ENCODE measurements around the gene OR52I2. TPM values are rescaled to one million over a fixed set of nuclear protein-coding genes. Genes with fewer than 3 reads are reported as not detected.

Gene OR52I2
- total RNA-seq (2021; ENCODE audit: unreplicated experiment) (not detected), Bru-seq, nascent RNA (not detected), BruChase-seq, experiment 1, labeled RNA remaining after a 2-hour chase (not detected), BruChase-seq, experiment 2, labeled RNA remaining after a 6-hour chase (not detected)
- not detected for polyA plus RNA-seq (2012; ENCODE audit: insufficient read length)
- long read RNA-seq, result 0 reads

DNA sequence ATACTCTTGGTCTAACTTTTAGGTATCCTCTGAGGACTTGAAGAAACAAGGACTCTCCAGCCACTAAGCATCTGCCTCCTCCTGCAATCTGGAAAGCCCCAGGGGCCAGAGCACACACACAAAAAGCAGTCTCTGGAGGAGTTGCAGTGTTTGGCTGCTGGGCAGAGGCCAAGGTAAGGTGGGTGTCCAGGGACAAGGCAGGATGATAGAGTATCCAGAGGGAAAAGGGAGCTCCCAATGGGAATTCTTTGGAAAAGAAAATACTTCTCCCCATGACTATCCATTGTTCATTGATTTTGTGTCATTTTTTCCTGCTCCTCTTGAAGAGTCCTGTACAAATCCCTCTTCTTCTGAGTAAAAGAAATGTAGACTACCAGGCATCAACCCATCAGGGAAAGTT is at the start of gene OR52I2:
Gene OR52I2 (plus strand): TSS at position 301 of the 400 bp plus-strand sequence.
- intact Hi-C loops (cut with micrococcal nuclease; ENCODE audit: unreplicated experiment) (no loop called here), in situ Hi-C loops (cut with HindIII; ENCODE audit: low pct_unique_long_range_greater_than_20kb, low sequenced_read_pairs) (no loop called here)
- H3K36me3 ChIP-seq (ENCODE audit: control insufficient read depth, insufficient read depth, low read length), result no peaks in the 10 kb centered on the region
- ChIA-PET POLR2A (no interaction called here), CTCF (no interaction called here)
- no peaks in the 10 kb centered on the region for H3K9me3 ChIP-seq (ENCODE audit: control insufficient read depth, insufficient read depth, low read depth, low read length)
- peaks cover 37% of the 10 kb centered on the region for H3K27me3 ChIP-seq (ENCODE audit: control insufficient read depth, insufficient read depth, low read length)
- no peak within 1 kb of the TSS for H3K4me3 ChIP-seq (ENCODE audit: low read depth in 2 of 2, low read length in 2 of 2)
- TF ChIP-seq SIN3A (IDR thresholded peaks at IDR 0.05; ENCODE audit: borderline replicate concordance, insufficient read depth, low read depth, low read length), result no peak
- TF ChIP-seq, protein P1, sequence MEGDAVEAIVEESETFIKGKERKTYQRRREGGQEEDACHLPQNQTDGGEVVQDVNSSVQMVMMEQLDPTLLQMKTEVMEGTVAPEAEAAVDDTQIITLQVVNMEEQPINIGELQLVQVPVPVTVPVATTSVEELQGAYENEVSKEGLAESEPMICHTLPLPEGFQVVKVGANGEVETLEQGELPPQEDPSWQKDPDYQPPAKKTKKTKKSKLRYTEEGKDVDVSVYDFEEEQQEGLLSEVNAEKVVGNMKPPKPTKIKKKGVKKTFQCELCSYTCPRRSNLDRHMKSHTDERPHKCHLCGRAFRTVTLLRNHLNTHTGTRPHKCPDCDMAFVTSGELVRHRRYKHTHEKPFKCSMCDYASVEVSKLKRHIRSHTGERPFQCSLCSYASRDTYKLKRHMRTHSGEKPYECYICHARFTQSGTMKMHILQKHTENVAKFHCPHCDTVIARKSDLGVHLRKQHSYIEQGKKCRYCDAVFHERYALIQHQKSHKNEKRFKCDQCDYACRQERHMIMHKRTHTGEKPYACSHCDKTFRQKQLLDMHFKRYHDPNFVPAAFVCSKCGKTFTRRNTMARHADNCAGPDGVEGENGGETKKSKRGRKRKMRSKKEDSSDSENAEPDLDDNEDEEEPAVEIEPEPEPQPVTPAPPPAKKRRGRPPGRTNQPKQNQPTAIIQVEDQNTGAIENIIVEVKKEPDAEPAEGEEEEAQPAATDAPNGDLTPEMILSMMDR (IDR thresholded peaks at IDR 0.05), result no peak
- DNase-seq (ENCODE audit: low read depth, low spot score) (no peak), ATAC-seq (no peak)
- H3K4me1 ChIP-seq (ENCODE audit: control insufficient read depth, insufficient read depth, low read length), result no peaks in the 10 kb centered on the region
- BruUV-seq (replicated peaks), result no TSS peak
- H3K27ac ChIP-seq (ENCODE audit: low read length), result no peak within 1 kb of the TSS

DNA sequence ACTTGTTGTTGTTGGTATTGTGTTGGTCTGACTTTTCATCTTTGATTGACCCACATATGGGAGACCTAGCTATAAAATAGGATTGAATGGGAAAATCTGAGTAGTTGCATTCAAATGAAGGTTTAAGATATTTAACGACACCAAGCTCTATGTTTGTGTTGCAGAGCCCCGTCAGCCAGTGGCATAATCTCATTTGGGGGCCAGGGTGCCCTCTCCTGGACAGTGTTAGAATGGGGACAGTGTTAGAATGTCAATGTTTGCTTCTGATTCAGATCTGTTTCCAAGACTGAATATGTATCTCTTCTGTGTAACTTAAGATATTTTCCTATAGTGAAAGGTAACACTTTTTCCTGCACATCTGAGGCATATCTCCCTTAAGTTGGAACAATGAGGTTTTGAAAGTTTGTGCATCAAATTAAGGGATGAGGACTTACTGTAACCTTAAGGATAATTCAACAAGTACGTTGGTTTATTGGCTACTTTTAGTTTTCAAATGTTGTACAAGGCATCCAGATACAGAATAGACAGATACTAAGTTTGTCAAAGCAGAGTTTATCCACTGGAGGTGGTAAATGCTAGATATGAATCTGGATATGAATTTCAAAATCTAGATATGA is 41.8 kb upstream of the OR52I2 start:
- CTCF ChIA-PET, result interaction anchor here (0.8 to 2.1 kb wide), 2 partner anchors 353 to 356 kb away, joined by 6 to 25 read pairs; no protein-coding TSS in a partner anchor
- Histone ChIP-seq H3K9me3 (ENCODE audit: control insufficient read depth, insufficient read depth, low read depth, low read length) (no peaks in the 10 kb centered on the region), H3K36me3 (ENCODE audit: control insufficient read depth, insufficient read depth, low read length) (no peaks in the 10 kb centered on the region), H3K27me3 (ENCODE audit: control insufficient read depth, insufficient read depth, low read length) (peaks cover 5% of the 10 kb centered on the region), H3K4me3 (ENCODE audit: low read depth in 2 of 2, low read length in 2 of 2) (no peak overlapping the region), H3K27ac (ENCODE audit: low read length) (no peak overlapping the region), H3K4me1 (ENCODE audit: control insufficient read depth, insufficient read depth, low read length) (no peaks in the 10 kb centered on the region)
- intact Hi-C loops (cut with micrococcal nuclease; ENCODE audit: unreplicated experiment) (loop anchor here (1.0 kb wide), 1 partner anchor 352 kb away; no protein-coding TSS in a partner anchor), in situ Hi-C loops (cut with HindIII; ENCODE audit: low pct_unique_long_range_greater_than_20kb, low sequenced_read_pairs) (no loop called here)
- ATAC-seq (peak; percentile 96), DNase-seq (ENCODE audit: low read depth, low spot score) (peak; percentile 17)
- TF ChIP-seq, protein P2, sequence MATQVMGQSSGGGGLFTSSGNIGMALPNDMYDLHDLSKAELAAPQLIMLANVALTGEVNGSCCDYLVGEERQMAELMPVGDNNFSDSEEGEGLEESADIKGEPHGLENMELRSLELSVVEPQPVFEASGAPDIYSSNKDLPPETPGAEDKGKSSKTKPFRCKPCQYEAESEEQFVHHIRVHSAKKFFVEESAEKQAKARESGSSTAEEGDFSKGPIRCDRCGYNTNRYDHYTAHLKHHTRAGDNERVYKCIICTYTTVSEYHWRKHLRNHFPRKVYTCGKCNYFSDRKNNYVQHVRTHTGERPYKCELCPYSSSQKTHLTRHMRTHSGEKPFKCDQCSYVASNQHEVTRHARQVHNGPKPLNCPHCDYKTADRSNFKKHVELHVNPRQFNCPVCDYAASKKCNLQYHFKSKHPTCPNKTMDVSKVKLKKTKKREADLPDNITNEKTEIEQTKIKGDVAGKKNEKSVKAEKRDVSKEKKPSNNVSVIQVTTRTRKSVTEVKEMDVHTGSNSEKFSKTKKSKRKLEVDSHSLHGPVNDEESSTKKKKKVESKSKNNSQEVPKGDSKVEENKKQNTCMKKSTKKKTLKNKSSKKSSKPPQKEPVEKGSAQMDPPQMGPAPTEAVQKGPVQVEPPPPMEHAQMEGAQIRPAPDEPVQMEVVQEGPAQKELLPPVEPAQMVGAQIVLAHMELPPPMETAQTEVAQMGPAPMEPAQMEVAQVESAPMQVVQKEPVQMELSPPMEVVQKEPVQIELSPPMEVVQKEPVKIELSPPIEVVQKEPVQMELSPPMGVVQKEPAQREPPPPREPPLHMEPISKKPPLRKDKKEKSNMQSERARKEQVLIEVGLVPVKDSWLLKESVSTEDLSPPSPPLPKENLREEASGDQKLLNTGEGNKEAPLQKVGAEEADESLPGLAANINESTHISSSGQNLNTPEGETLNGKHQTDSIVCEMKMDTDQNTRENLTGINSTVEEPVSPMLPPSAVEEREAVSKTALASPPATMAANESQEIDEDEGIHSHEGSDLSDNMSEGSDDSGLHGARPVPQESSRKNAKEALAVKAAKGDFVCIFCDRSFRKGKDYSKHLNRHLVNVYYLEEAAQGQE (IDR thresholded peaks at IDR 0.05; ENCODE audit: insufficient read depth in 1 of 2, low read depth in 2 of 2, low read length in 1 of 2), result no peak
- TF ChIP-seq SIN3A (IDR thresholded peaks at IDR 0.05; ENCODE audit: borderline replicate concordance, insufficient read depth, low read depth, low read length) (no peak), POLR2AphosphoS5 (IDR thresholded peaks at IDR 0.05; ENCODE audit: low read depth, low read length) (no peak), TCF7L2 (IDR thresholded peaks at IDR 0.05; ENCODE audit: low read depth, low read length) (no peak)
- TF ChIP-seq, protein P1 (IDR thresholded peaks at IDR 0.05), result peak; percentile 86
- no TSS peak for BruUV-seq (replicated peaks)
- POLR2A ChIA-PET, result no interaction called here

Data from Panc1 (cell line).